ENCODE results near the gene MT1F. TPM values are rescaled to one million over a fixed set of nuclear protein-coding genes. Genes with fewer than 3 reads are reported as not detected.

The MT1F gene
- polyA plus RNA-seq, 1 donor from 2014 or later, result 1.8 TPM

GRCh38 chr16:56610609-56611111, 47.1 kb upstream of the MT1F start:
- H3K4me3 ChIP-seq (ENCODE audit: low read length), result no peak overlapping the region
- H3K27ac ChIP-seq (ENCODE audit: low read length), result no peak overlapping the region
- no peak overlapping the region for H2AFZ ChIP-seq (ENCODE audit: low read depth, low read length)
- H3K9me2 ChIP-seq (ENCODE audit: insufficient read depth, low read length), result no peaks in the 10 kb centered on the region
- no peak overlapping the region for H3K4me2 ChIP-seq (ENCODE audit: low read length)
- H3K9me3 ChIP-seq (ENCODE audit: low read length), result no peaks in the 10 kb centered on the region
- no peaks in the 10 kb centered on the region for H3K36me3 ChIP-seq (ENCODE audit: insufficient read depth, low read length)
- no peaks in the 10 kb centered on the region for H3K79me2 ChIP-seq (replicated peaks; ENCODE audit: insufficient read depth, low read length)
- no peaks in the 10 kb centered on the region for H3F3A ChIP-seq (ENCODE audit: insufficient read depth, low read length, poor library complexity, severe bottlenecking)
- no peak overlapping the region for H3K9ac ChIP-seq (ENCODE audit: low read length)
- H4K20me1 ChIP-seq (ENCODE audit: insufficient read depth), result no peaks in the 10 kb centered on the region
- peaks cover 67% of the 10 kb centered on the region for H3K27me3 ChIP-seq (ENCODE audit: insufficient read depth, low read depth, low read length)
- TF ChIP-seq CTCF (IDR thresholded peaks at IDR 0.05; ENCODE audit: poor library complexity, severe bottlenecking) (no peak), TAF1 (IDR thresholded peaks at IDR 0.05; ENCODE audit: low read depth) (no peak), REST (IDR thresholded peaks at IDR 0.05; ENCODE audit: borderline replicate concordance) (no peak), POLR2AphosphoS5 (IDR thresholded peaks at IDR 0.05) (no peak), EP300 (conservative IDR thresholded peaks at IDR 0.05; ENCODE audit: poor library complexity, severe bottlenecking) (no peak), MXI1 (conservative IDR thresholded peaks at IDR 0.05; ENCODE audit: poor library complexity, severe bottlenecking) (no peak), SMC3 (conservative IDR thresholded peaks at IDR 0.05; ENCODE audit: poor library complexity) (no peak), RAD21 (conservative IDR thresholded peaks at IDR 0.05) (no peak), EZH2 (IDR thresholded peaks at IDR 0.05; ENCODE audit: borderline replicate concordance, insufficient read depth, low read length, poor library complexity, severe bottlenecking) (no peak)

- Histone ChIP-seq H3K27ac (ENCODE audit: low read length) (no peak overlapping the region), H3K4me3 (ENCODE audit: low read length) (no peak overlapping the region), H3K4me2 (ENCODE audit: low read length) (no peak overlapping the region), H3K9me3 (ENCODE audit: low read length) (no peaks in the 10 kb centered on the region), H2AFZ (ENCODE audit: low read depth, low read length) (no peak overlapping the region), H3K9me2 (ENCODE audit: insufficient read depth, low read length) (no peaks in the 10 kb centered on the region), H3F3A (ENCODE audit: insufficient read depth, low read length, poor library complexity, severe bottlenecking) (no peaks in the 10 kb centered on the region), H4K20me1 (ENCODE audit: insufficient read depth) (no peaks in the 10 kb centered on the region), H3K36me3 (ENCODE audit: insufficient read depth, low read length) (no peaks in the 10 kb centered on the region), H3K79me2 (replicated peaks; ENCODE audit: insufficient read depth, low read length) (no peaks in the 10 kb centered on the region), H3K9ac (ENCODE audit: low read length) (no peak overlapping the region), H3K27me3 (ENCODE audit: insufficient read depth, low read depth, low read length) (peaks cover 72% of the 10 kb centered on the region)
- TF ChIP-seq EZH2 (IDR thresholded peaks at IDR 0.05; ENCODE audit: borderline replicate concordance, insufficient read depth, low read length, poor library complexity, severe bottlenecking), result no peak
- TF ChIP-seq POLR2AphosphoS5 (IDR thresholded peaks at IDR 0.05), result no peak
- TF ChIP-seq MXI1 (conservative IDR thresholded peaks at IDR 0.05; ENCODE audit: poor library complexity, severe bottlenecking), result no peak
- TF ChIP-seq CTCF (IDR thresholded peaks at IDR 0.05; ENCODE audit: poor library complexity, severe bottlenecking), result no peak
- no peak for TF ChIP-seq SMC3 (conservative IDR thresholded peaks at IDR 0.05; ENCODE audit: poor library complexity)
- no peak for TF ChIP-seq TAF1 (IDR thresholded peaks at IDR 0.05; ENCODE audit: low read depth)
- TF ChIP-seq RAD21 (conservative IDR thresholded peaks at IDR 0.05), result no peak
- TF ChIP-seq REST (IDR thresholded peaks at IDR 0.05; ENCODE audit: borderline replicate concordance), result no peak
- no peak for TF ChIP-seq EP300 (conservative IDR thresholded peaks at IDR 0.05; ENCODE audit: poor library complexity, severe bottlenecking)
Observed at GRCh38 chr16:56611281-56611833, 46.4 kb upstream of the MT1F start.

All from neural cell (in vitro differentiated cells).